Body of pancreas (tissue), 4 donors: Measurements from ENCODE around the gene TYROBP.

Experiments
- CTCF ChIP-seq, 7 experiments: fragments of 450-650 bp in 4 of 7; fragments of 200-600 bp in 3 of 7; sonication (generic) in 3 of 7; IDR thresholded peaks; one replicate each; pipeline ENCODE4 v1.5.1; 2016 to 2019; ENCODE audit warnings: antibody characterized with exemption in 7 of 7
- POLR2A ChIP-seq, 3 donors: fragments of 450-650 bp; IDR thresholded peaks; one replicate each; pipeline ENCODE4 v1.6.1; 2016; ENCODE audit warnings: antibody characterized with exemption in 3 of 3, mild to moderate bottlenecking in 2 of 3

GRCh38 chr19:35909684-35910035, 1.6 kb upstream of the TYROBP start:
- TF ChIP-seq POLR2A (IDR thresholded peaks at IDR 0.05): no peak
- TF ChIP-seq CTCF (IDR thresholded peaks at IDR 0.05): no peak
